ENCODE results near the gene EFHD2. TPM values are rescaled to one million over a fixed set of nuclear protein-coding genes. Genes with fewer than 3 reads are reported as not detected.
"Not testable (repeated sequence)": the region's sequence is repeated elsewhere in the genome, so short reads cannot be mapped to it uniquely, and the experiment has no call there.

EFHD2 gene
- total RNA-seq, 2 donors from 2014 or later, result 33.4 to 39.8 TPM

- no peak for DNase-seq (ENCODE audit: low spot score)
These were observed 17.0 kb downstream of the EFHD2 start for GRCh38 chr1:15426492-15427279.

DNA sequence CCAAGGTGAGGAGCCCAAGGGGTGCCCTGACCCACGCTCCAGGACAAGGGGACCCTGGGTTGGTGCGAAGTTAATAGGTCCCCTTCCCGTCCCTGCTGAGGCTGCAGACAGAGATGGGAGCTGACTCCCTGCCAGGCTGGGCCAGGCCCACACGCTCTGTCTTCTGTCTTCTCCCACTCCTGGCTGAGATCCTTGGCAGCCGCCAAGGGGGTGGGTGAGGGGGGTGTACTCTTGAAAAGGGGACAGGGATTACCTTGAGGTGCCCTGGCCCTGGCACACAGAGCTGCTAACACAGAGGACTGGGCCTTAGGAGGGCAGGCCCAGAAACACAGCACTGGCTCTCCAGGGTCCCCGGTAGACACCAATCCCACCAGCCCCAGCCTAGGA, 17.6 kb downstream of the EFHD2 start:
- no peak for DNase-seq (ENCODE audit: low spot score)
- intact Hi-C loops (cut with DNase I), result no loop called here

More at GRCh38 chr1:15426492-15427279, 17.0 kb downstream of the EFHD2 start:
- intact Hi-C loops (cut with DNase I), result no loop called here

DNA sequence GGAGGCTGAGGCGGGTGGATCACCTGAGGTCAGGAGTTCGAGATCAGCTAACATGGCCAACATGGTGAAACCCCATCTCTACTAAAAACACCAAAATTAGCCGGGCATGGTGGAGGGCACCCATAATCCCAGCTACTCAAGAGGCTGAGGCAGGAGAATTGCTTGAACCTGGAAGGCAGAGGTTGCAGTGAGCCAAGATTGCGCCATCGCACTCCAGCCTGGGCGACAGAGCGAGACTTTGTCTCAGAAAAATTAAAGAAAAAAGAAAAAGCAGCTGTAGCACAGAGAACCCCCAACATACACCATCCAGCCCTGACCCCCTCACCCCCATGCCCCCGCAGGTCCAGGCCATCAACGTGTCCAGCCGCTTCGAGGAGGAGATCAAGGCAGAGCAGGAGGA, 18.6 kb downstream of the EFHD2 start:
- intact Hi-C loops (cut with DNase I), result not testable (repeated sequence)

DNA sequence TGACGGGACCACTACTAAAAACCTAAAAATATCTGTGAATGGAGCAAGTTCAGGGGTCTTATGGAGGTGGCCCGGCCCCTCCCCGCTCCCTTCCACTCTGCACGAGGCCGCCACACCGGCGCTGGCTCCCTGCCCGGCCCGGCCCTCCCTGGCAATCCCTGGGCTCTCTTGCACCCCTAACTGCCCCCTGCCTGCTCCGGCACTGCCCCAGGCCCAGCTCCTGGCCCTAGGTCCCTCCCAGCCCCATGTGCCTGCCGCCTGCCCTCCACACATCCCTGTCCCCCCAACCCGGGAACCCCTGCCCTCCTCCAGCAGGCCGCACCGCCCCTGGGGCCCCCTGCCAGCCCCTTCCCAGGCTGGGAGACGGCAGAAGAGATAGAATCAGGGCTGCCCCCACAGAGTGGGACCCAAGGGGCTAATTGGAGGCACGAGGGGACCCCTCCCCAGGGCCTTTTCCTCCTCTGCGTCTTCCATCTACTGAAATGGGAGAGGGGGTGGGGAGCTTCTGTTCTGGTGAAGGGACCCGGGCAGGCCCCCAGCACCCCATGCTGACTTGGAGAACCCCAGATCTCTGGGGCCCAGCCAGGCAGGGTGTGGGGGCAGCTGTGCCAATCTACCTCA, 19.2 kb downstream of the EFHD2 start:
- intact Hi-C loops (cut with DNase I), result no loop called here

More for the DNA sequence above, 18.6 kb downstream of the EFHD2 start:
- not testable (repeated sequence) for DNase-seq (ENCODE audit: low spot score)

GRCh38 chr1:15429701-15430149, 20.0 kb downstream of the EFHD2 start:
- DNase-seq (ENCODE audit: low spot score), result no peak

More for the DNA sequence above, 19.2 kb downstream of the EFHD2 start:
- DNase-seq (ENCODE audit: low spot score), result no peak

GRCh38 chr1:15430787-15431570, 21.3 kb downstream of the EFHD2 start:
- DNase-seq (ENCODE audit: low spot score), result peak; percentile 89
- intact Hi-C loops (cut with DNase I), result loop anchor here (1.0 to 5.0 kb wide), 2 partner anchors 108 to 109 kb away; no protein-coding TSS in a partner anchor

More at GRCh38 chr1:15429701-15430149, 20.0 kb downstream of the EFHD2 start:
- intact Hi-C loops (cut with DNase I), result loop anchor here (1.0 to 5.0 kb wide), 2 partner anchors 106 to 107 kb away; no protein-coding TSS in a partner anchor

DNA sequence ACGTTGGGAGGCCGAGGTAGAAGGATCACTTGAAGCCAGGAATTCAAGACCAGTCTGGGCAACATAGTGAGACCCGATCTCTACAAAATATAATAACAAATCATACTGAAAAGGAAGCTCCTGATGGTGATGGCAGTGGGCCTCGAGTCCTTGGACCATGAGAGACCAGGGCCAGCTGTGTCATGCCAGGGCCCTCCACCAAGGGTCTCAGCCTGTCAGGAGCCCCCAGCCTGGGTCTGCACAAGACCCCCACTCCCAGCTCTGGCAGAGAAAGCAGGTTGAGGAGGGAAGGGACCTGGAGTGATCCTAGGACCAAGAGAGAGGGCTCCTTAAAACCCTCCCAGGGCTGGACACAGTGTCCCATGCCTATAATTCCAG, 21.9 kb downstream of the EFHD2 start:
- intact Hi-C loops (cut with DNase I), result loop anchor here in 1 of 2 donors (5.0 kb wide), 1 partner anchor 109 kb away; no protein-coding TSS in a partner anchor

GRCh38 chr1:15432324-15432723, 22.6 kb downstream of the EFHD2 start:
- intact Hi-C loops (cut with DNase I), result loop anchor here in 1 of 2 donors (5.0 kb wide), 1 partner anchor 110 kb away; no protein-coding TSS in a partner anchor
- DNase-seq (ENCODE audit: low spot score), result no peak

More for the DNA sequence above, 21.9 kb downstream of the EFHD2 start:
- DNase-seq (ENCODE audit: low spot score), result no peak

DNA sequence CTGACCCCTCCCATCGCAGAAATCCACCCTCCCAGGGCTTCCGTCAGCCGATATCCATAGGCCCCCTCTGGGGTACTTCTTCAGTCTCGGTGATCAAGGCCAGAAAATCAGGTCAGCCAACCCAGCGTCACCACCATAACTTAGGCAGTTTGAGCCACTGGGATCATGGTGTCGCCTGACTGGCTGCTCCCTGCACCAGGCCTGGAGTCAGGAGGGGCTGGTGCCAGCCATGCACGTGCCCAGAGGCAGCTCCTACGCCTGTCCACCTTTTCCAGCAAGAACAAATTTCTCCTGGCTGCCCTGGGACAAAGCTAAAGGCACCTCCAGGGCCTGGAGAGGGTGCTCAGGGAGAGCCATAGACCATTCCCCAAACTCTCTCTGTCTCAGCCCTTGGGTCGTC, 23.8 kb downstream of the EFHD2 start:
- DNase-seq (ENCODE audit: low spot score), result no peak
- intact Hi-C loops (cut with DNase I), result loop anchor here in 1 of 2 donors (5.0 kb wide), 1 partner anchor 111 kb away; no protein-coding TSS in a partner anchor

GRCh38 chr1:15434739-15435138, 25.1 kb downstream of the EFHD2 start:
- DNase-seq (ENCODE audit: low spot score), result not testable (repeated sequence)
- intact Hi-C loops (cut with DNase I), result loop anchor here in 1 of 2 donors (5.0 kb wide), 1 partner anchor 112 kb away; no protein-coding TSS in a partner anchor

DNA sequence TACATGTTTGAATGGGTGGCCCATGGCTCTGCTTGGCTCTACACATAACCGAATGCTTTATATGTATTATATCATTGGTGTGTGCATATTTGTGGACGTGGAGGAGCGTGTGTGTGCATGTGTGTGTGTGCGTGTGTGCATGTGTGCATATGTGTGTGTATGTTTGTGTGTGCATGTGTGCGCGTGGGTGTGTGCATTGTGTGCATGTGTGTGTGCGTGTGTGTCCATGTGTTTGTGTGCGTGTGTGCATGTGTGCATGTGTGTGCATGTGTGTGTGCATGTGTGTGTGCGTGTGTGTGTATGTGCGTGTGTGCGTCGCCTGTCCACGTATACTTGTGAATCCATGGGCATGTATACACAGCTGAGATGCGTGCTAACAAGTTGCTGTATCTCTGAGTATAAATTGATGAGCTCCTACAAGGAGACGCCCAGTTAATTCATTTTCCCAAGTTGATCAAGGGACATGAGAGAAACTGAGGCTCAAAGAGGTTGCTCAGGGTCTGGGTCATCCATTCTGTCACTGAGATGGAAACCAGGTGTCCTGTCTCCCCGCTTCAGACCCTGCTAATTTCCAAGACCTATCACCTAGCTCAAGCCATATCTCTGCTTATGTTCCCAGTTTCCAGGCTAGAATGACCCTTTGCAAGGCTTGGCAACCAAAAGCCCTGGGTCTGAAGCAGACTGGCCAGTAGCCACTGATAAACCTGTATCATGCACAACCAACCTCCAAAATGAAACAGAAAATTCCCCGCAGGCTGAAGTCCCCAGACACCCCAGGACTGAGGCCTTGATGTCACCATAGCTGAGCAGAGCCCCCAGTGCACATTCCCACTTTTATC, 25.8 kb downstream of the EFHD2 start:
- DNase-seq (ENCODE audit: low spot score), result no peak
- intact Hi-C loops (cut with DNase I), result no loop called here

DNA sequence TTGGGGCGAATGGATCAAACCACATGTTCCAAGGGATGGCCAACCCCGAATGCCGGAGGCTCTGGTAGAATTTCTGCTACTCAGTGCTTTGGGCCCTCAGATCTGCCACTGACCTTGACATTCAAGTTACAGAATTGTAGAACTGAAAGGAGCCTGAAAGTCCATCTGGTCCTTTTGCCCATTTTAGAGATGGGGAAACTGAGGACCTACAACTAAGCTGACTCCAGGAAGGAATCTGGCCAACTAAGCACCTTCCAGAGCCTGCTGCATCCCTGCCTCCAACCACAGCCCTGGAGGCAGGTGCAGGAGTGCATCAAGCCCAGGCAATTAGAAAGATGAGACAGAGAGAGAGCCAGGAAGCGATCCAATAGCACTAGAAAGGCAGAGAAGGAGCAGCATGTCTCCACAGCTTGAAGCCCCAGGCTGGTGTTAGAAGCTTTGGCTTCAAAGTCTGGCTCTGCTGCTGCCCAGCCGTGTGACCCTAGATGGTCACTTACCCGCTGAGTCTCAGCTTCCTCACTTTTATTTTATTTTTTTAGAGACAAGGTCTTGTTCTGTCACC, 27.3 kb downstream of the EFHD2 start:
- intact Hi-C loops (cut with DNase I), result no loop called here
- DNase-seq (ENCODE audit: low spot score), result no peak

GRCh38 chr1:15439325-15439724, 29.6 kb downstream of the EFHD2 start:
- intact Hi-C loops (cut with DNase I), result loop anchor here in 1 of 2 donors (2.0 kb wide), 1 partner anchor 25 kb away; no protein-coding TSS in a partner anchor
- DNase-seq (ENCODE audit: low spot score), result no peak

GRCh38 chr1:15440357-15440756, 30.7 kb downstream of the EFHD2 start:
- intact Hi-C loops (cut with DNase I), result no loop called here
- DNase-seq (ENCODE audit: low spot score), result no peak

GRCh38 chr1:15441247-15441646, 31.6 kb downstream of the EFHD2 start:
- DNase-seq (ENCODE audit: low spot score), result no peak
- intact Hi-C loops (cut with DNase I), result no loop called here

GRCh38 chr1:15442119-15442518, 32.4 kb downstream of the EFHD2 start:
- intact Hi-C loops (cut with DNase I), result no loop called here
- DNase-seq (ENCODE audit: low spot score), result no peak

GRCh38 chr1:15442759-15443158, 33.1 kb downstream of the EFHD2 start:
- DNase-seq (ENCODE audit: low spot score), result no peak
- intact Hi-C loops (cut with DNase I), result no loop called here

- no peak for DNase-seq (ENCODE audit: low spot score)
- intact Hi-C loops (cut with DNase I), result no loop called here
These were observed 33.6 kb downstream of the EFHD2 start for GRCh38 chr1:15443281-15443680.

Measured in posterior vena cava (tissue), 2 donors.